ENCODE results near the gene EBF3.

Gene EBF3

DNA sequence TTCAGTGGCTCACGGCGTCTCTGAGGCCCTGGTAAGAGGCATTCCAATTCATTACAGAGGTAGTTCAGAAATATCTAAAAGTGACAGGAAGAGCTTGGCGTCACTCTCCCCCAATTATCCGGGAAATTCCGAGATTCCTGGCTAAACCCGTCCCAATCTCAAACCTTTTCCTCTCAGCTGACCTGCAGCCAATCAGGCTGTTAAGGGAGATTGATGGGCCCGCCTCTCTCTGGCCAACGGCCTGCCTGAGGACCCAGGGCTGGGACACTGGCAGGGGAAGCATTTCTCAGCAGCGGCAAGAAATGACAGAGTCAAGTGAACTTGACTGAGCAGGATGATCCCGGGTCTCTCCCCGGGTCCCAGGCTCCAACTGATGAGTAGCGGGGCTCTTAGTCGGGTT lies 72.3 kb downstream of the EBF3 start:
- DNase-seq (ENCODE audit: low read depth): no peak

- DNase-seq (ENCODE audit: low read depth): no peak
Observed at GRCh38 chr10:129890170-129890569, 73.9 kb downstream of the EBF3 start.

DNA sequence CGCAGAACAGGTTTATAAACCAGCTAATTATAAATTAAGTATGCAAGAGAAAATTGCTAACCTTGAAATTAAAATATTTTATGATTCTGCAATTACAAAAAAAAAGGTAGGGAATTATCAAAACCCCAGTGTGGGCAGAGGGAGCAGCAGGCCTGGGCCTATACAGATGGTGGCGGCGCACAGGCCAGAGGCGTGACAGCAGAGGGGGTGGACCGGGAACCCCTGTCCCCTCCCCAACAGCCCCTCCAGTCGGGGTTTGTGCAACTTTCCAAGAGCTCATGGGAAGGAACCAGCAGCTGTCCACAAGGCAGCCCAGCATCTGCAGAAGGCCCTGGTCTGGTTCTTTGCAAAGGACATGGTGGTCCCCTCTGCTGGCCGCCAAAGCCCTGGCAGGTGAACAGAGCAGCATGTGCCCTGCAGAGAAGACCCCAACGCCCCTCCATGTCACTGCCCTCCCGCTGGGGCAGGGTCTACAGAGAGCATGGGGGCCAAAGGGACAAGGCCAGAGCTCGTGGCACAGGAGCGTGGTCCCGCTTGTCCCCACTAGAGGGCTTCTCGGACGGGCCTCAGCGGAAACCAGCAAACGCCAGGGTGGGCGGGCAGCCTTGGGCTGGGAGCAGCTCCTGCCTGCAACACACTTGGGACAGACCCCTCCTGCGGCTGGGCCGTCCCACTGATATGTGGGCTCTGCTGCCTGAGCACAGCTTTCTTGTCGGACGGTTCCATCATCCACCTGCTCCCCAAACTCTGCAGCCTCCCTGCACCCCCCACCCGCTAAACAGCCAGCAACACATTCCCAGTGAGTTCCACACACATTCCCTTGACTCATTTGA lies 75.1 kb downstream of the EBF3 start:
- DNase-seq (ENCODE audit: low read depth): peak; percentile 17

GRCh38 chr10:129887986-129888783 lies 75.9 kb downstream of the EBF3 start:
- no peak for DNase-seq (ENCODE audit: low read depth)

DNA sequence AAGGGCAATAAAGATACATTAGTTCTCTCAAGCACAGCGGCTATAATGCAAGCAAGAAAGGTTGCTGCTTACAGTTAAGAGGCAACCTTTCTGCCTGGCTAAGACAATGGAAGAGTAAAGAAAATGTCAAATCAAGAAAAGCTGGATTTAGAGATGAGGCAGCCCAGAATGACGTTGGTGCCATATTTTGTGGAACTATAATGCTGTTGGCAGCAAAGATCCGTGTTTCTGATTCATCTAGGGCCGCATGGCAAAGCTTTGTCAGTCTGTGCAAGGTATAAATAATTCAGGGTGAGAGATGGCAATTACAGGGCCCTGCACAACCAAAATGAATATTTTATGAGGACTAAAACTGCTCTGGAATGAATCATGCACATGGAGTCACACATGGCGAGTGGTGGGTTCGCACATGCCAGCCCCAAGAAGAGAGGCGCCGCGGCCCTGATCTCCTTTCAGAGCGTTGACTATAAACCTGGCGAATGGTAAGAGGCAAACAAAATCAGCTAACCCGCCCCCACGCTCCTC lies 76.6 kb downstream of the EBF3 start:
- no peak for DNase-seq (ENCODE audit: low read depth)

GRCh38 chr10:129886263-129886662 lies 77.8 kb downstream of the EBF3 start:
- no peak for DNase-seq (ENCODE audit: low read depth)

GRCh38 chr10:129885526-129885925 lies 78.5 kb downstream of the EBF3 start:
- DNase-seq (ENCODE audit: low read depth): no peak

GRCh38 chr10:129884398-129885078 lies 79.5 kb downstream of the EBF3 start:
- no peak for DNase-seq (ENCODE audit: low read depth)

- DNase-seq (ENCODE audit: low read depth): no peak
Observed at GRCh38 chr10:129883626-129884397, 80.3 kb downstream of the EBF3 start.

DNA sequence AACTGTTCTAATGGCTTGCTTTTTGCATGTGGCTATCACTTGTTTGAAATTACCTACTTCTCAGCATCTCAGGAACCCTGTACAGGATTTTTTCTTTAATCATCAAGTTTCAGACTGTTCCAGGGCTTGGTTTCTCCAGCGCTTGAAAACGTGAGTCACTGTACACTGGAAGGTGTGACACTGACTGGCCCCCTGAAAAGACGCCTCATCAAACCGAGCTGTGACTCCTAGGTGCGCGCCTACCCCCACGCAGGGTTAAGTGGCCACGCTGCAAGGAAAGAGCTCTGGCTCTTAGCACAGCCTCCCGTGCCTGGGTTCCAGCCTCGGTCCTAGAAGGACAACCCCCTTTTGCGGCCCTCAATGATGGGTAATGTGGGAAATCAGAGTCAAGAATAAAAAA lies 81.0 kb downstream of the EBF3 start:
- no peak for DNase-seq (ENCODE audit: low read depth)

- DNase-seq (ENCODE audit: low read depth): no peak
Observed at GRCh38 chr10:129882291-129883010, 81.6 kb downstream of the EBF3 start.

- no peak for DNase-seq (ENCODE audit: low read depth)
Observed at GRCh38 chr10:129881641-129882040, 82.4 kb downstream of the EBF3 start.

DNA sequence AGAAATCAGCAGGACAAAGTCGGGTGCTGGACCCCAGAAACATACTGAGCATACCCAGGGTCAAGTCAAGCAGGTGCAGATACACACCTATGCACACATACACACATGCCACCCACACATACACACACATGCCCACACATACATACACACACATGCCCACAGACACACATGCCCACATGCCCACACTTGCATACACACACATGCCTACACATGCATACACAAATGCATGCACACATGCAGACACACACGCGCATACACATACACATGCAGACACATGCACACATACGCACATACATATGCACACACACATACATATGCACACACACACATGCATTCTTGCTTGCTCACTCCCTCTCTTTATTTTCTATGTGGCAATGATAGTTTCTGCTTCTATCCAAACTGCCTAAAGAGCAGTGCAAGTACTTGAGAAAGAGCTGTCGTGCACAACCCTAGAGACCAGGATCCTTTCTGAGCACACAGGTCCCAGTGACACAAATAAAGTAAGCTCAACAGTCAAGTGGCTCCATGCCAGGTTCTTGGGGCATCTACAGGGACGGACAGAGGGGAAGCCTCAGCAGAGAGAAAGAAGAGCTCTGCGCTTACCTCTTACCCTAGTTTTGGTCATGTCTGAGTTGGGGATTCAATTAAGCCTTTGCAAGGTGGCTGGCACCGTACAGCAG lies 83.7 kb downstream of the EBF3 start:
- no peak for DNase-seq (ENCODE audit: low read depth)

DNA sequence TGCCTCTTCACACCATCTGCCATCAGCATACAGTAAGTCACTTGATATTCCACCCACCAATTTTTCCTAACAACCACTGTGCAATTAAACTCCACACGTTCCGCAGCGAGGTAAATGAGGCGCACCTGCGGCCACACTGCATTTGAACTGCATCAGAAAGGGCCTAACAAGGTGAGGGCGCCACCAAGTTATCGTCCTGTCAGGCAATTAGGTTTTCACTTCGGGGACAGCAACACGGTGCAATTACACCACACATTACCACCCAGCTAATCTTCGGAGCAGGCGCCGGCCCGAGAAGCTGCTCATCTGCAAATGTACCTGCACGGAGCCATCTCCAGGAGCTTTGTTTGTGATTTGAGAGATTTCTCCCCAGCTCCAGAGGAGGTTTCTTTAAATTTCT lies 84.4 kb downstream of the EBF3 start:
- DNase-seq (ENCODE audit: low read depth): no peak

- DNase-seq (ENCODE audit: low read depth): no peak
Observed at GRCh38 chr10:129878835-129879234, 85.2 kb downstream of the EBF3 start.

GRCh38 chr10:129877773-129878371 lies 86.2 kb downstream of the EBF3 start:
- peak; percentile 17 for DNase-seq (ENCODE audit: low read depth)

DNA sequence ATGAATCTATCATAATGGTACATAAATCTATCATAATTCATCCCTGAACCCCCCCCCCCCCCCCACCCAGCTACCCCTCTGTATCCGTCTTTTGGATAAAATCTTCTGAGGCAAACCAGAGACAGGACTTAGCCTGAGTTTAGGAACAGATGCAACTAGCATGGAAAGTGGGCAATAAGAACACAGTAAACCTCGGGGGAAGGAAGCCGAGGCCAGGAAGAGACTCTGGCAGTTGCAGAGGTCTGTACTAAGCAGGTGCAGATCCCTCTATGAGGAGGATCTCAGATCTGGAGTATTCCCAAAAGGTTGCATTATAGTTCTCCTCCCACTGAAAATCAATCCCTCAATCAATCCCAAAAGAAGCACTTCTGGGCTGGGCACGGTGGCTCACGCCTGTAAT lies 87.2 kb downstream of the EBF3 start:
- no peak for DNase-seq (ENCODE audit: low read depth)

- no peak for DNase-seq (ENCODE audit: low read depth)
Observed at GRCh38 chr10:129875993-129876726, 87.9 kb downstream of the EBF3 start.

DNA sequence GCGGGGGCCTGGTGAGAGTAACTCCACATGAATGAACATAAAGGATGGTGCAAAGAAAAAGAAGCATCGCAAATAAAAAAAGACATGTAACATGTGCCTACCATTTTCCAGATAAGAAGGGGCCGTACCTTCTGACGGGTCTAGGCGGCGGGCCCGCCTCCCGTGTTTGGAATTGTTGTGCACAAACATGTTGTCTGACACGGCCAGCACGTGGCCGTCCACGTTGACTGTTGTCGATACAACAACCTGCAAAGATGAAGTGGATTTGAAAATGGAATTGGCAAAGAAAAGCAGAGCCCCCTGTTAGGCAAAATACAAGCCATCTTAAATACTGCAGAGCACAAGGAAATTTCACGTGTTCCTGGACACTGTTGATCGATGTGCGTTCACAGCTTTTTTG lies 90.7 kb downstream of the EBF3 start:
- DNase-seq (ENCODE audit: low read depth): no peak
